Kidney epithelial cell (primary cell): ENCODE data around the gene ITIH1. TPM values are rescaled to one million over a fixed set of nuclear protein-coding genes. Genes with fewer than 3 reads are reported as not detected.

Source experiments
- DNase-seq: peaks from one replicate; pipeline ENCODE4 v3.0.0-alpha.2; 2010; ENCODE audit warnings: low read depth
- H3K27me3 ChIP-seq: 2 replicates; pipeline ENCODE4 v1.6.0; 2011; ENCODE audit warnings: low read length; ENCODE audit not compliant: control insufficient read depth, insufficient read depth
- H3K36me3 ChIP-seq: 2 replicates; pipeline ENCODE4 v1.5.1; 2011; ENCODE audit warnings: low read length; ENCODE audit not compliant: control insufficient read depth, insufficient read depth
- H3K4me3 ChIP-seq: 2 replicates; pipeline ENCODE4 v1.5.1; 2011; ENCODE audit warnings: low read depth, mild to moderate bottlenecking, control low read depth, low read length
- total RNA-seq: library from RNA; depleted of rRNA; stranded (reverse); fragments of >200 nt; gene quantifications from 2 replicates; pipeline ENCODE4 v1.2.3, GENCODE V29; 2015
- TF ChIP-seq, protein P1 (sequence below): IDR thresholded peaks from 2 replicates; pipeline ENCODE4 v1.5.1; 2011; ENCODE audit warnings: mild to moderate bottlenecking, moderate library complexity, low read length, control low read depth, inconsistent platforms; ENCODE audit not compliant: insufficient read depth, poor library complexity, severe bottlenecking

Gene ITIH1
- total RNA-seq, 1 donor from 2014 or later = not detected

DNA sequence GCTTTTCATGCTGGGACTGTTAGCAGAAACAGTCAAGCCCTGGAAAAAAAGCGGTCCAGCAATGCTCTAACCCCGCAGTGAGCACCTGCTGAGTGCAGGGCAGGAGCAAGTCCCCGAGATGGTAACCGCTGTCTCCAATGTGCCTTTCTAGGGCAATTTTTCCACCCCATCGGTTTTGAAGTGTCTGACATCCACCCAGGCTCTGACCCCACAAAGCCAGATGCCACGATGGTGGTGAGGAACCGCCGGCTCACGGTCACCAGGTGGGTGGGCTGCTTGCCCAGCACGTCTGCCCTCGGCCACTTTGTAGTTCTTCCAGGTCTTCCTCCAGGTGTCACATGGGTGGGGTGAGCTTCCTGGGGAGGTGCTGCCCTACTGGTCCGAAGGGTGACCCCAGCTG is 14.0 kb downstream of the ITIH1 start:
- peaks cover 5% of the 10 kb centered on the region for H3K27me3 ChIP-seq
- H3K36me3 ChIP-seq = no peaks in the 10 kb centered on the region
- TF ChIP-seq, protein P1, sequence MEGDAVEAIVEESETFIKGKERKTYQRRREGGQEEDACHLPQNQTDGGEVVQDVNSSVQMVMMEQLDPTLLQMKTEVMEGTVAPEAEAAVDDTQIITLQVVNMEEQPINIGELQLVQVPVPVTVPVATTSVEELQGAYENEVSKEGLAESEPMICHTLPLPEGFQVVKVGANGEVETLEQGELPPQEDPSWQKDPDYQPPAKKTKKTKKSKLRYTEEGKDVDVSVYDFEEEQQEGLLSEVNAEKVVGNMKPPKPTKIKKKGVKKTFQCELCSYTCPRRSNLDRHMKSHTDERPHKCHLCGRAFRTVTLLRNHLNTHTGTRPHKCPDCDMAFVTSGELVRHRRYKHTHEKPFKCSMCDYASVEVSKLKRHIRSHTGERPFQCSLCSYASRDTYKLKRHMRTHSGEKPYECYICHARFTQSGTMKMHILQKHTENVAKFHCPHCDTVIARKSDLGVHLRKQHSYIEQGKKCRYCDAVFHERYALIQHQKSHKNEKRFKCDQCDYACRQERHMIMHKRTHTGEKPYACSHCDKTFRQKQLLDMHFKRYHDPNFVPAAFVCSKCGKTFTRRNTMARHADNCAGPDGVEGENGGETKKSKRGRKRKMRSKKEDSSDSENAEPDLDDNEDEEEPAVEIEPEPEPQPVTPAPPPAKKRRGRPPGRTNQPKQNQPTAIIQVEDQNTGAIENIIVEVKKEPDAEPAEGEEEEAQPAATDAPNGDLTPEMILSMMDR = no peak
- DNase-seq = no peak
- H3K4me3 ChIP-seq = no peak overlapping the region

DNA sequence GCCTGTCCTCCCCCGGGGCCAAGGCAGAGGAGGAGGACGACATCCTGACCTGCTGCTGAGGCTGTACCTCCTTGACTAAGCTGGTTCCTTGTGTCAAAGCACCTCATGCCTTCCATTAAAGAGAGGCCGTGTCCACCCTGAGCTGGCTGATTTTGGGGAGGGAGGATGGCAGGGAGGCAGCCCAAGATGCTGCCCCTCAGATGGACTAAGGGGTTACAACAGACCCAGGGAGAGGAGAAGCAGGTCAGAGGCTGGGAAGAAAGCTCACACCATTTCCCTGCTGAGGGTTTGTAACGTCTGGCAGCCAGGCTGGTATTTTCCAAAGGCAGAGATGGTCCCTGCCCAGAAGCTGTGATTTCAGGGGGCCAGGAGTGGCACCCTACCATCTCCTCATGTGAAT is 14.5 kb downstream of the ITIH1 start:
- TF ChIP-seq, protein P1 = no peak
- Histone ChIP-seq H3K36me3 (no peaks in the 10 kb centered on the region), H3K27me3 (peaks cover 5% of the 10 kb centered on the region), H3K4me3 (no peak overlapping the region)
- no peak for DNase-seq

DNA sequence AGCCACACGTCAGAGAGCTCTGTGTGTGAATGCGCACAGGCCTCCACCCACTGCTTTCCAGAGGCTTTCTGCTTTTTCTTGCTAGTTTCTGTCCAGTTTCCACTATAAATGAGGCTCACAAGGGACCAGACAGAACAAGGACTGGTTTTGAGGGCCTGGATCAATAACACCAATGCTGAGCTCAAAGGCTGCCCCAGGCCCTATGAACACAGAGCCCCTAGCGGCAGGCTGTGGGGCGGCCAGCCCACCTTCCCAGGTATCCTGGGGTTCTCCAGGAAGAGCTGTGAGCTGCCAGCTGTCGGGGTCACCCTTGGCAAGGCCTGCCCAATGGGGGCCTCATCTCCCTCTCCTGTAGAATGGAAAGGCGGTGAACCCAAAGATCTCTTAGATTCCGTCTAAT is 15.0 kb downstream of the ITIH1 start:
- no peak overlapping the region for H3K4me3 ChIP-seq
- TF ChIP-seq, protein P1 = peak; percentile 5
- peaks cover 5% of the 10 kb centered on the region for H3K27me3 ChIP-seq
- DNase-seq = no peak
- H3K36me3 ChIP-seq = no peaks in the 10 kb centered on the region

DNA sequence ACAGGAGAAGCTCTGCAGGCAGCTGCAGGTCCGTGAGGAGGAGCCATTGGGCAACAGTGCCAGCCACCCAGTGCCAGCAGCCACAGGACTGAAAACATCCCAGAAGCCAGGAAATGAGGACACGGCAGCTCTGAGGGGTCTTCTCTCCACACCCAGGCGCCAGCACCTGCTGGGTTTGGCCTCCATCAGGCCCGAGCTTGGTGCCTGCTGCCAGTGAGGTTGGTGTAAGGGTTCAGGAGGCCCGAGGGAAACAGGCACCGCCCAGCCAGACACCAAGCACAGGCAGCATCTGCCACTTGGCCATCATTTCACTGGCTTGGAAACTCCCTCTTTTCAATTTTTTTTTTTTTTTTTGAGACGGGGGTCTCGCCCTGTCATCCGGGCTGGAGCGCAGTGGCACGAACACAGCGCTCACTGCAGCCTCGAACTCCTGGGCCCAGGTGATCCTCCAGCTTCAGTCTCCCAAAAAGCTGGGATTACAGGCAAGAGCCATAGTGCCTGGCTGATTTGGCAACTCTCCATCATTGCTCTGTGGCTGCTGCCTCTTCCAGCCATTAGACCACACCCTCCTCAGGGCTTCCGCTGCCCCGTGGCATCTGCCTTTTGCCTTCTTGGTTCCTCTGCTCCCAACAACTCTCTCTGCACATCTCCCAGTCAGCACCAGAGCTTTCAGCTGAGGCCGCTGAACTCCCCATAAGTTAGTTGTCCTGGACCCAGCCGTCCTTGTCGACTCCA is 15.7 kb downstream of the ITIH1 start:
- TF ChIP-seq, protein P1 = no peak
- no peak overlapping the region for H3K4me3 ChIP-seq
- H3K27me3 ChIP-seq = peaks cover 2% of the 10 kb centered on the region
- no peak for DNase-seq
- no peaks in the 10 kb centered on the region for H3K36me3 ChIP-seq

DNA sequence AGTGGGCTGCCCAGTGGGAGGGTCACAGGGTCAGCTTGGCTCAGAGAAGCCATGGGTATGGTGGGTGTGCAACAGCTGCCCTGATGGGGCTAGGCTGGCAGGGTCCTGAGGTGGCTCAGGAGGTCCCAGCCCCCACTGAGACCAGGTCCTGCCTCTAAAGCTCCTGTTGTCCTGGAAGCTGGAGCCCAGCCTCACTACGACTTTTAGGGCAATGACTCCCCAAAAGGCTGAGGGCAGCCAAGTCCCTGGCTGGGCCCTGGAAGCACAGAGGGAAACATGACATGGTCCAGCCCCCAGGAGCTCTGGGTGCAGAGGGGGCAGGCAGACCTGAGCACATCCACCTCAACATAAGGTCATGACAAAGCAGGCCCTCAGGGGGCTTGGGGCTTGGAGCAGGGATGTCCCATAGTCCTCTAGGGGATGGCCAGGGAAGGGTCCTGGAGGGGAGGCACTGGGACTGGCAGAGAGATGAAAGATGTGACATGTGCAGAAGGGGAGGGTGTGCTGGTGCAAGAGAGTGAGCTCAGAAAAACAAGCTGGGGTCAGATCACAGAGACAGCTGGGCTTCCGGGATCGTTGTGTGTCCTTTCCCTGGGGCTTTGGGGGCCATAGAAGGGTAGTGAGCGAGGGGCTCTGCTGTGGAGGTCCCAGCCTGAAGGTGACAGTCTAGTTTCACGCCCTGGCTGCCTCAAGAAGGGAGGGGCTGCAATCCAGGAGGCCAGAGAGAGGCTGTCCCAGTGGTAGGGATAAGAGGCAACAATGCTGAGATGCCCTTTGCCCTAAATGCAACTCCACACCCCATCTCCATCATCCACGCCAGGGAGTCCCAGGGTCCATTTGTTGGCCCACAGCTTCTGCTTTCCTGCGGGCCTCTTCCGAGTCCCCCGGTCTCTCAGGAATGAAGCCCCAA is 16.6 kb downstream of the ITIH1 start:
- no peak for DNase-seq
- H3K27me3 ChIP-seq = no peaks in the 10 kb centered on the region
- no peak overlapping the region for H3K4me3 ChIP-seq
- H3K36me3 ChIP-seq = no peaks in the 10 kb centered on the region
- TF ChIP-seq, protein P1 = no peak
